Muscle layer of duodenum (tissue), 2 donors: ENCODE measurements around the gene PAH.

Experiments used
- H3K27ac ChIP-seq: one replicate; pipeline ENCODE4 v1.7.0; 2013; ENCODE audit warnings: mild to moderate bottlenecking, low read length
- H3K27me3 ChIP-seq: one replicate; pipeline ENCODE4 v1.7.0; 2013; ENCODE audit warnings: low read depth, mild to moderate bottlenecking, control low read depth, low read length
- H3K36me3 ChIP-seq, 2 donors: one replicate each; pipeline ENCODE4 v1.7.0; 2013; ENCODE audit warnings: low read length in 2 of 2, control low read depth in 1 of 2, mild to moderate bottlenecking in 1 of 2; ENCODE audit not compliant: insufficient read depth in 2 of 2, control insufficient read depth in 1 of 2
- H3K4me1 ChIP-seq, 2 donors: one replicate each; pipeline ENCODE4 v1.7.0; 2013; ENCODE audit warnings: low read length in 2 of 2, mild to moderate bottlenecking in 2 of 2, control low read depth in 1 of 2, moderate library complexity in 1 of 2; ENCODE audit not compliant: insufficient read depth in 2 of 2, control insufficient read depth in 1 of 2
- H3K4me3 ChIP-seq, 2 donors: one replicate each; pipeline ENCODE4 v1.7.0; 2013; ENCODE audit warnings: low read length in 2 of 2, low read depth in 1 of 2, mild to moderate bottlenecking in 1 of 2
- H3K9me3 ChIP-seq, 2 donors: one replicate each; pipeline ENCODE4 v1.7.0; 2013; ENCODE audit warnings: low read length in 2 of 2, control low read depth in 1 of 2, mild to moderate bottlenecking in 1 of 2; ENCODE audit not compliant: control insufficient read depth in 1 of 2
- donor health status: healthy.

PAH gene

DNA sequence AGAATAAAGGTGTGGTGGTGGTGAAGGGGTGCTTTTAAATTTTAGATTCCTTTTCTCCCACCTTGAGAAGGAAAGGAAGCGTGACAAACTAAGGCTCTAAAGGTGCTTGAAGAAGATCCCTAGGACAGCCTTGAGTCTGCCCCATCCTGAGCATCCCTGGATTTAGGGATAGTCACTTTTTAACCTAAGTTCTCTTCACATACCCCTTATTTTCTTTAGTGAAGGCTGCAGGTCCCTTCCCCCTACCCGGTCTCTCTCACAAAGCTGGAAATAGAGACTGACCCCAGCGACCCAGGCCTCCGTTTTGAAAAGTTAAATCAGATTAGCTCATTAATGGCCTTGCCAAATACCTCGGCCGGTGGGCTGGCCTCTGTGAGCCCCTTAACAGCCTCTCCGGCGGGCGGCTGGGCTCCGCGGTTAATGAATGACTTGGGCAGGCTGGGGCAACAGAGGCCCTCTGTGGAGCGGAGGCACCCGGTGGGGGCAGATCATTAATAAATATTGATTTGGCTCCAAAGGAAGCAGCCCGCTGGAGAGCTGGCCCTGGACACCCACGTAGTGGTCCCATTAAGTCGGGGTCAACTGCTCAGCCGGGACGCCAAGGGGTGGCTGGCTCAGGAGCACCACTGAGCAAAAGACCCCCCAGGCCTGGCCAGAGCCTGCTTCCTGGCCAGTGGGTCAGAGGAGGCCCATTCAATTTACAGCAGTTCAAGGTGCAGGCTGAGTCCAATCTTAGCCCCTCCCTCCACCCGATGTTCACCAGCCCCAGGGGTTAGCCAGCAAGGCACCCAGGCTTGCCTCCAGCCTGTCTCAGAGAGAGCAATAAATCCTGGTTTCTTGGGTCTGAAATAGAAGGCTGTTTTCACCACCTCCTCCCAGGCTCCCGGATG, 31.8 kb downstream of the PAH start:
- Histone ChIP-seq H3K9me3 (no peaks in the 10 kb centered on the region), H3K4me3 (no peak overlapping the region), H3K27me3 (no peaks in the 10 kb centered on the region), H3K27ac (no peak overlapping the region), H3K36me3 (no peaks in the 10 kb centered on the region), H3K4me1 (no peaks in the 10 kb centered on the region)

DNA sequence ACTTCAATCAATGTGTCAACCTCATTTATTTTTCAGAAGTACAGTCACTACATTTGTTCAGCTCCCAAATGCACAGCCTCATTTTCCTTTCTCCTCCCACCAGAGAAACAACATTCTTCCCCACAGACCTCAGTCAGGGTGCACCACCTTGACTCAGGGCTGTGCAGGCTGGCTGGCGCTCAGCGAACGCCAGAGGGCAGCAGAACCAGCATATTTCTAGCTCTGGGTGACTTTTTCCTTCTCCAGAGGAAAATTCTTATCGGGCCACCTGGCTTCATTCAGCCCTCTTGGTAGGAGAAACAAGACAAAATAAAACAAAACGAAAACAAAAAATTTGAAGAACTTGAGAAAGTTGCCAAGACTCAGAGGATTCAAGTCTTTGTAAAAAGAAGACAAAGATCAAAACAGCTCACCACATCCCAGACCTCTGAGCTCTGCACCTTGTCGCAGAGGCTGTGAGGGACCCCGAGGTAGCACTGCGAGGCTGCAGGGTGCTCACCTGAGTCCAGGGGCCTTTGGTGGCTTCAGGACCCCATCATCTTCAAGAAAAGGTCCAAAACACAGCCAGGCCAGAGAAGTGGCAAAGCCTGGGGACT, 33.7 kb downstream of the PAH start:
- Histone ChIP-seq H3K4me3 (no peak overlapping the region), H3K9me3 (no peaks in the 10 kb centered on the region), H3K27me3 (no peaks in the 10 kb centered on the region), H3K27ac (no peak overlapping the region), H3K4me1 (no peaks in the 10 kb centered on the region), H3K36me3 (no peaks in the 10 kb centered on the region)

DNA sequence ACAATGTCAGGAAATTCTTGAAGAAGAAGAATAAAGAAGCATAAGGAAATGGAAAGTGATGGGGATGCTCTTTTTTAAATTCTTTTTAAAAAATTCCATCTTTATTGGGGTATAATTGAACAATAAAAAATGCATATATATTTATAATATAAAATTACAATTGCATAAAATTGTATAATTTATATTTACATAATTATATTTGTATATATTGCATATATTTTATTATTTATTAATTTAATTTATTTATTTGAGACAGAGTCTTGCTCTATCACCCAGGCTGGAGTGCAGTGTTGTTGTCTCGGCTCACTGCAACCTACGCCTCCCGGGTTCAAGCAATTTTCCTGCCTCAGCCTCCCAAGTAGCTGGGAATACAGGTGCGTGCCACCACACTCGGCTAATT, 36.3 kb downstream of the PAH start:
- Histone ChIP-seq H3K36me3 (no peaks in the 10 kb centered on the region), H3K4me1 (no peaks in the 10 kb centered on the region), H3K27ac (no peak overlapping the region), H3K27me3 (no peaks in the 10 kb centered on the region), H3K9me3 (no peaks in the 10 kb centered on the region), H3K4me3 (no peak overlapping the region)

DNA sequence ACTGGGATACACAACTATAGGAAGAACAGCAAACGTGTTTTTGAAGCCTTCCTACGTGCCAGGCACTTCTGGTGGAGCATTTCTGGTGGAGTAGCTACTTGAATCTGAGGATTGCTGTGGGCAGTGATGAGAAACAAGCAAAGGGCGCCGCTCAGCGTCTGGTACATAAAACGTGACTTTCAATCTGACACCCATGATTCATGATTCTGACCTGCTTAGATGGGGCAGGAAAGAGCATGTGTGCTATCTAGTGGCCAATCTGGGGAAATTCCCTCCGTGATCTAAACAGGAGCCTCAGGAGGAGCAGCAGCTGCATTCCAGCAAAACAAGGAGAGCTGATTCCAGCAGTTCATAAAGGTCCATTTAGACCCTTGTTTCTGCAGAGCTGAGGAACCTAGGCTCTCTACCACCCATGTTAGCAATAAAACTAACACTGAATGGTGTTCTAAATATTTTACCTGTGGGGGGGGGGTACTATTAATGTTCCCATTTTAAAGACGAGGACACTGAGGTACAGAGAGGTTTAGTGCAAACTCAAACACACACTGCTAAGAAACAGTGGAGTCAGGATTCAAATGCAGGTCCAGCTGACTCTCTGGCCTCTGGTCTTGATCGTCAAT, 37.8 kb downstream of the PAH start:
- H3K4me3 ChIP-seq = no peak overlapping the region
- H3K27ac ChIP-seq = no peak overlapping the region
- H3K9me3 ChIP-seq = no peaks in the 10 kb centered on the region
- no peaks in the 10 kb centered on the region for H3K4me1 ChIP-seq
- H3K36me3 ChIP-seq = no peaks in the 10 kb centered on the region
- no peaks in the 10 kb centered on the region for H3K27me3 ChIP-seq

DNA sequence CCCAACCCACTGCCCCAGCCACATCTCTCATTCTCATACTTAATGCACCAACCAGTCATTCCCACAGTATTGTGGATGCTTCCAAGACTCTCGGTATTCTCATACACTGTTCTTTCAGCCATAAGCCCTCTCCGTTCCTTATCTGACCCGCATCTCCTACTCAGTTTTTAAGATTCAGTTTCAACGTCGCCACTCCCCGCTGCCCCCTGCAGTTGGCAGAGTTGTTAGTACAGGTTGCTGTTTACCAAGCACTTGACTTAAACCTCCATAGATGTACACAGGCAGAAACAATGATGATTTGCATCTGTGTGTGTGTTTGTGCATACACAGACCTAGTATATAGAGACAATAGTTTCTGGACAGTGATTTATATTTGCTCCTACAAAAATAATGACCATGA, 40.2 kb downstream of the PAH start:
- no peak overlapping the region for H3K27ac ChIP-seq
- no peaks in the 10 kb centered on the region for H3K9me3 ChIP-seq
- H3K27me3 ChIP-seq = no peaks in the 10 kb centered on the region
- no peaks in the 10 kb centered on the region for H3K36me3 ChIP-seq
- H3K4me1 ChIP-seq = no peaks in the 10 kb centered on the region
- H3K4me3 ChIP-seq = no peak overlapping the region

DNA sequence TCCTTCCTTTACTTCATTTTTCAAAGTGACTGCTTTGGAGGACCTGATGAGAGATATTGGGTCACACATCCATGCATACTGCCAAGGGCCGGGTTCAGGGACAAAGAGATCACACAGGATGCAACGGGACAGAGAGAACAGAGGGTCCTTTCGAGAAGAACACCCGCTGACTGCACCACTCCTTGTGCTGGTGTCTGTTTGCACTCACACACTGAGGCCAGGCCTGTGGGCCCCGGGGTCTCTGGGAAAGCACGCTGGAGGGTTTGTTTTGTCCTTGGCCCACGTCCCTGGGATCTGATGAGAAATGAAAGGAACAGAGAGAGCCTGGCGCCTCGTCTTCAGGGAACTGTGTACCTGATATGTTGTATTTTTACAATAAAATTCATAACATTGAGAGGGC, 42.2 kb downstream of the PAH start:
- Histone ChIP-seq H3K27me3 (no peaks in the 10 kb centered on the region), H3K9me3 (no peaks in the 10 kb centered on the region)

DNA sequence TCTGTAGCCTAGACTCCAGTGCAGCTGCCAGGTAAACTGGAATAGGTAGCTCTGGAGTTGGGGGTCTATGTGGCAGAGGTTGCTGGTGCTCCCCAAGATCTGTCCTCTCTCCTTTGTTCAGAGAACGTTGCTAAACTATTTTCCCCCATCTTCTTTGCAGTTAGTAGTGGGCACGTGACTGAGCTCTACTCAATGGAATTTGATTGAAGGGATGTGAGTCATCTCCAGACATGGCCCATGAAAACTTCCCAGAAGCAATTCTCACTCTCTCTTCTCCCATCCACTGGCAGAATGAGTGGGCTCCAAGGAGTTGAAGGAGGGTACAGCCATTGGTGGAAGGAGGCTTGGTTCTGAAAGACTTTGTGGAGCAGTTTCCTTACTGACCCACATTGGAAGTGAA, 44.0 kb downstream of the PAH start:
- no peaks in the 10 kb centered on the region for H3K9me3 ChIP-seq
- no peaks in the 10 kb centered on the region for H3K36me3 ChIP-seq

More for the DNA sequence above, 42.2 kb downstream of the PAH start:
- Histone ChIP-seq H3K36me3 (no peaks in the 10 kb centered on the region), H3K4me1 (no peaks in the 10 kb centered on the region), H3K27ac (no peak overlapping the region), H3K4me3 (no peak overlapping the region)

DNA sequence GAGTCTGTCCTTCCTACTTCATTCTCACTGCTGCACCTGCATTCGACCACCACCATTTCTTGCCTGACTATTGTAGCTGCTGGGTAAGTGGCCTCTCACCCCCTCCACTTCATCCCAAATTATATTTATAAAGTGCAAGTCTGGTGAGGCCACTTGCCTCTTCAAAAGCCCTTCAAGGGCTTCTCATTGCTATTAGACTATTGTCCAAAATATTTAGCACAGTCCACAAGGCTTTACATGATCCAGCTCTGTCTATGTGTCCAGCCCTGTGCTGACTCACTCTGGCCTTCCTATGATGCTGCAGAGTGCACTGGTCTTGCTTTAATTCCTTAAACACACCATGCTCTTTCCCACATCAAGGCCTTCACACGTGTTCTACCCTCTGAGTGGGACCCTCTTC, 46.0 kb downstream of the PAH start:
- Histone ChIP-seq H3K4me3 (no peak overlapping the region), H3K36me3 (no peaks in the 10 kb centered on the region), H3K27ac (no peak overlapping the region), H3K9me3 (no peaks in the 10 kb centered on the region), H3K4me1 (no peaks in the 10 kb centered on the region), H3K27me3 (no peaks in the 10 kb centered on the region)

More for the DNA sequence above, 44.0 kb downstream of the PAH start:
- Histone ChIP-seq H3K4me1 (no peaks in the 10 kb centered on the region), H3K4me3 (no peak overlapping the region), H3K27me3 (no peaks in the 10 kb centered on the region), H3K27ac (no peak overlapping the region)

DNA sequence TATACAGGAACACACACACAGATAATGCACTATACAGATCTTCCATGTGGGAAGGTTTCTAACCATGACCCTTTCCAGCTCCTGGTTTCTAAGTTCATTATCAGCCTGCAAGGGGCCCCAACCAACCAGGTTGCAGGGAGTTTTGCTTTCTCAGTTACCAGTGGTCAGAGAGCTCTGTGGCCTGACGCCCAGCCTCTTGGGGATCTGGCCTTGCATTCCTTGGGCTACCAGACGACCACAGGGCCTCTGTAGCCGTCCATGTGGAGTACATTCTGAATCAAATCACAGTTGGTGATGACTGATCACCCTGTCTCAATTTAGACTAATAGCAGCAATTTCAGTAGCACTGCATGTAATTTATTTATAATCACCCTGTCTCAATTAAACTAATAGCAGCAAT, 47.5 kb downstream of the PAH start:
- H3K27ac ChIP-seq = no peak overlapping the region
- no peaks in the 10 kb centered on the region for H3K36me3 ChIP-seq
- no peaks in the 10 kb centered on the region for H3K9me3 ChIP-seq
- H3K27me3 ChIP-seq = no peaks in the 10 kb centered on the region
- no peak overlapping the region for H3K4me3 ChIP-seq
- H3K4me1 ChIP-seq = no peaks in the 10 kb centered on the region

DNA sequence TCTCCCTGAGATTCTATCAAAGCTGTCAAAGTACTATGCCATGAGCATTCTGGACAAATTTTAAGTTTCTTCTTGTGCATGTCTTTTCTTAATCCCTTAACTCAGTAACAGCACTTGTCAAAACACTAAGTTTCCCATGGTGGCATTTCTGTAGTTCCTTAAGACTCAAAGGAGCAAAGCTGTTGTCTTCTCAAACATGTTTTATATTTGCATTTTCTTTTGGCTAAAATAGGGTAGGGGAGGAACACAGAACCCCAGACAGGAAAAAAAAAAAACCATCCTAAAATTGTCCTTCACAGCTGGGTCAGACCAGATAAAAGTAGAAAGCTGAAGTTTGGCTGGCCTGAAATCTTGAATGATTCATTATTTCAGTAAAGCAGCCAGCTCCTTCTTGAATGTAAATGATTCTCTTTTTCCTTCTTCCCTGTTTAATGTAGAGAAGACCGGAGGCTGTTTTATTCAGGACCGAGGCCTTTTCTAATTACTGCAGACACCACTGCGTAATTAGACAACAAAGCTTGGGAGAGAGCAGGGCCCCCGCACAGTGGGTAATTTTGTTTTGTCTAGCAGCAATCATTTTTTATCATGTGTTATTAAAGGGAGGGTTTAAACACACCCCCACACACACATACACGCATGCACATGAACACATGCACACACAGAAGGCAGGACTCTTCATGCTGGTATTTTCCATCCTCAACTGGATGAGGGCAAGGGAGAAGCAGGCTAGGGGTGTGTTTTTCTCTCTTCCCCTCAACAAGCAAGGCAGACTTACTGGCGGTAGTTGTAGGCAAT, 51.0 kb downstream of the PAH start:
- no peak overlapping the region for H3K27ac ChIP-seq
- H3K36me3 ChIP-seq = no peaks in the 10 kb centered on the region
- H3K4me3 ChIP-seq = no peak overlapping the region
- H3K27me3 ChIP-seq = no peaks in the 10 kb centered on the region
- no peaks in the 10 kb centered on the region for H3K9me3 ChIP-seq
- no peaks in the 10 kb centered on the region for H3K4me1 ChIP-seq

DNA sequence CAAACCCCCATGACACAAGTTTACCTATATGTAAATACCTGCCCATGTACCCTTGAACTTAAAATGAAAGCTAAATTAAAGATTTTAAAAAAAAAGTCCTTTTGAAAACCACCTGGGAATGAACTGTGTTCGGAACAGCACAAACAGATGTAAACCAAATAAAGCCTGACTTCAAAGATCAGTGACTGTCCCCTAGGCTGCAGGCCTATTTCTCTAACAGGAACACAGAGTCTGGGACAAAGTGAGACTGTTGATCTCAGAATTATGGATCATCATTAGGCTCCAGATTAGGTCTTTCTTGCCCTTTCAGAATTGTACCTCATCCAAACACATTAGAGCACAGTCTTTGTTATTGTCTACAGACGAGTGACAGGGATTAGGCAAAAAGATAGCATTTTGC, 54.6 kb downstream of the PAH start:
- H3K4me3 ChIP-seq = no peak overlapping the region

More for the DNA sequence above, 54.6 kb downstream of the PAH start:
- Histone ChIP-seq H3K27me3 (no peaks in the 10 kb centered on the region), H3K36me3 (no peaks in the 10 kb centered on the region), H3K9me3 (no peaks in the 10 kb centered on the region), H3K4me1 (no peaks in the 10 kb centered on the region), H3K27ac (no peak overlapping the region)
